A549 (cell line): ENCODE measurements around the gene CCR9. TPM values are rescaled to one million over a fixed set of nuclear protein-coding genes. Genes with fewer than 3 reads are reported as not detected.

ENCODE experiments used
- ATAC-seq, 2 experiments: fragments of 200-7000 bp in 1 of 2; fragments of >200 bp in 1 of 2; cut with Nextera tagmentation in 1 of 2; cut with Tn5 transposase in 1 of 2; 3 replicates each; pipeline versions ENCODE4 v1.8.0 to v1.9.1; 2018 to 2020; ENCODE audit warnings: mild to moderate bottlenecking in 1 of 2, moderate library complexity in 1 of 2
- CTCF ChIA-PET: fragments of 300-600 bp; sonication (Branson Sonifier 250); formaldehyde crosslinking; extraction: SDS; loops from one replicate; lab custom pipeline; 2021; ENCODE audit warnings: antibody characterized with exemption, inconsistent platforms; lab: Yijun Ruan, JAX
- POLR2A ChIA-PET: fragments of 350-600 bp; formaldehyde crosslinking; extraction: SDS; loops from one replicate; lab custom pipeline; 2021; ENCODE audit warnings: antibody characterized with exemption, inconsistent platforms; lab: Yijun Ruan, JAX
- DNase-seq, 2 experiments: peaks; one replicate each; pipeline versions ENCODE4 v3.0.0 to v3.0.0-alpha.2; 2011 to 2016; ENCODE audit warnings: low read depth in 1 of 2, low spot score in 1 of 2
- FAIRE-seq: peaks from 2 replicates; lab custom pipeline; 2011; peaks lifted over from hg19 to GRCh38; lab: Jason Lieb, UNC
- H3K27ac ChIP-seq, 2 experiments: fragments of >200 bp; sonication (Bioruptor Twin); formaldehyde crosslinking; 3 replicates each; pipeline ENCODE4 v1.5.1; 2016 to 2017
- H3K4me1 ChIP-seq: fragments of >200 bp; sonication (Bioruptor Twin); formaldehyde crosslinking; 3 replicates; pipeline ENCODE4 v1.6.1; 2016
- H3K4me2 ChIP-seq: fragments of >200 bp; sonication (Bioruptor Twin); formaldehyde crosslinking; 3 replicates; pipeline ENCODE4 v1.6.1; 2016
- H3K4me3 ChIP-seq: fragments of >200 bp; sonication (Bioruptor Twin); formaldehyde crosslinking; 3 replicates; pipeline ENCODE4 v1.5.1; 2016
- H3K9me3 ChIP-seq: fragments of >200 bp; sonication (Bioruptor Twin); formaldehyde crosslinking; 3 replicates; pipeline ENCODE4 v1.6.1; 2016
- BHLHE40 ChIP-seq: IDR thresholded peaks from 2 replicates; pipeline ENCODE4 v1.6.1; 2012; ENCODE audit warnings: low read depth, low read length, inconsistent platforms
- CEBPB ChIP-seq, 2 experiments: fragments of >200 bp in 1 of 2; sonication (Bioruptor Twin) in 1 of 2; formaldehyde crosslinking in 1 of 2; IDR thresholded peaks; 2 replicates each; pipeline ENCODE4 v1.6.1; 2012 to 2016
- CHD4 ChIP-seq: fragments of 200-600 bp; sonication (generic); IDR thresholded peaks from 2 replicates; pipeline ENCODE4 v1.6.1; 2016; ENCODE audit warnings: antibody characterized with exemption, mild to moderate bottlenecking, borderline replicate concordance
- CTCF ChIP-seq: fragments of >200 bp; sonication (Bioruptor Twin); formaldehyde crosslinking; IDR thresholded peaks from 3 replicates; pipeline ENCODE4 v1.5.1; 2016
- E2F6 ChIP-seq: IDR thresholded peaks from 2 replicates; pipeline ENCODE4 v1.6.1; 2012; ENCODE audit warnings: low read depth, borderline replicate concordance
- EP300 ChIP-seq, 2 experiments: fragments of >200 bp; sonication (Bioruptor Twin); formaldehyde crosslinking; IDR thresholded peaks; 2 replicates in 1 of 2; 3 replicates in 1 of 2; pipeline ENCODE4 v1.6.1; 2016 to 2017
- FOSB ChIP-seq: fragments of 250-450 bp; sonication (Bioruptor Pico); IDR thresholded peaks from 2 replicates; pipeline ENCODE4 v1.5.0; 2020; ENCODE audit warnings: mild to moderate bottlenecking, moderate library complexity
- FOXS1 ChIP-seq: fragments of 250-450 bp; sonication (Bioruptor Pico); IDR thresholded peaks from 2 replicates; pipeline ENCODE4 v1.5.0; 2020; ENCODE audit warnings: mild to moderate bottlenecking, moderate library complexity
- GATA3 ChIP-seq: IDR thresholded peaks from 2 replicates; pipeline ENCODE4 v1.6.1; 2012; ENCODE audit warnings: borderline replicate concordance
- HES2 ChIP-seq: fragments of >200 bp; sonication (Bioruptor Twin); formaldehyde crosslinking; IDR thresholded peaks from 2 replicates; pipeline ENCODE4 v1.6.1; 2016
- HEYL ChIP-seq: fragments of 250-450 bp; sonication (Bioruptor Pico); IDR thresholded peaks from 2 replicates; pipeline ENCODE4 v1.8.0; 2021; ENCODE audit warnings: mild to moderate bottlenecking, moderate library complexity
- HMGXB4 ChIP-seq: fragments of 250-450 bp; sonication (Bioruptor Pico); IDR thresholded peaks from 2 replicates; pipeline ENCODE4 v1.5.0; 2021; ENCODE audit warnings: mild to moderate bottlenecking, moderate library complexity, borderline replicate concordance
- HOXA7 ChIP-seq: fragments of 250-450 bp; sonication (Bioruptor Pico); IDR thresholded peaks from 2 replicates; pipeline ENCODE4 v1.5.0; 2020; ENCODE audit warnings: mild to moderate bottlenecking, moderate library complexity
- HOXB5 ChIP-seq: fragments of 250-450 bp; sonication (Bioruptor Pico); IDR thresholded peaks from 2 replicates; pipeline ENCODE4 v1.5.0; 2020; ENCODE audit warnings: mild to moderate bottlenecking, moderate library complexity
- JUN ChIP-seq, 2 experiments: fragments of >200 bp; sonication (Bioruptor Twin); formaldehyde crosslinking; IDR thresholded peaks; 2 replicates in 1 of 2; 3 replicates in 1 of 2; pipeline ENCODE4 v1.6.1; 2016 to 2017
- KDM1A ChIP-seq: fragments of 200-600 bp; sonication (generic); IDR thresholded peaks from 2 replicates; pipeline ENCODE4 v1.6.1; 2016; ENCODE audit warnings: low read depth, mild to moderate bottlenecking
- KDM5A ChIP-seq: fragments of 200-600 bp; sonication (generic); IDR thresholded peaks from 2 replicates; pipeline ENCODE4 v1.6.1; 2016; ENCODE audit warnings: antibody characterized with exemption, mild to moderate bottlenecking
- MAX ChIP-seq: IDR thresholded peaks from 2 replicates; pipeline ENCODE4 v1.6.1; 2012
- MAZ ChIP-seq: fragments of 150-350 bp; IDR thresholded peaks from 2 replicates; pipeline ENCODE4 v1.6.1; 2014; ENCODE audit warnings: antibody characterized with exemption, low read depth, low read length, borderline replicate concordance
- NPAS2 ChIP-seq: fragments of 250-450 bp; sonication (Bioruptor Pico); IDR thresholded peaks from 2 replicates; pipeline ENCODE4 v1.8.0; 2022; ENCODE audit warnings: mild to moderate bottlenecking, moderate library complexity, borderline replicate concordance
- PBX3 ChIP-seq: IDR thresholded peaks from 2 replicates; pipeline ENCODE4 v1.6.1; 2012
- PHF8 ChIP-seq: fragments of 200-600 bp; sonication (generic); IDR thresholded peaks from 2 replicates; pipeline ENCODE4 v1.6.1; 2016; ENCODE audit warnings: low read depth, mild to moderate bottlenecking, antibody characterized with exemption, moderate library complexity, borderline replicate concordance
- POLR2A ChIP-seq: IDR thresholded peaks from 2 replicates; pipeline ENCODE4 v1.6.1; 2012; ENCODE audit warnings: mild to moderate bottlenecking, low read length
- POLR2AphosphoS2 ChIP-seq: conservative IDR thresholded peaks from 2 replicates; pipeline ENCODE4 v1.6.1; 2012; ENCODE audit warnings: low read length, improper control_type of control experiment, inconsistent platforms
- SMC3 ChIP-seq: fragments of >200 bp; sonication (Bioruptor Twin); formaldehyde crosslinking; IDR thresholded peaks from 3 replicates; pipeline ENCODE4 v1.6.1; 2018; ENCODE audit warnings: inconsistent platforms
- TP53 ChIP-seq: fragments of 250-450 bp; sonication (Bioruptor Pico); IDR thresholded peaks from 2 replicates; pipeline ENCODE4 v1.5.0; 2021; ENCODE audit warnings: mild to moderate bottlenecking, moderate library complexity
- USF2 ChIP-seq: fragments of 450-650 bp; IDR thresholded peaks from 2 replicates; pipeline ENCODE4 v1.6.1; 2014; ENCODE audit warnings: antibody characterized with exemption
- ZFP36 ChIP-seq: fragments of 450-650 bp; IDR thresholded peaks from 2 replicates; pipeline ENCODE4 v1.6.1; 2014; ENCODE audit warnings: borderline replicate concordance; ENCODE audit not compliant: partially characterized antibody
- ZNF302 ChIP-seq: fragments of 250-450 bp; sonication (Bioruptor Pico); IDR thresholded peaks from 2 replicates; pipeline ENCODE4 v1.9.0; 2021; ENCODE audit warnings: inconsistent platforms, mild to moderate bottlenecking, moderate library complexity
- ZSCAN20 ChIP-seq: fragments of 250-450 bp; sonication (Bioruptor Pico); IDR thresholded peaks from 2 replicates; pipeline ENCODE4 v1.8.0; 2022; ENCODE audit warnings: mild to moderate bottlenecking, moderate library complexity
- WGBS: methylation state at CpG from one replicate; pipeline ENCODE4 v1.1.6; 2017; ENCODE audit errors: missing lambda C conversion rate; 5-methylcytosine and 5-hydroxymethylcytosine counted together
- polyA plus RNA-seq, 4 experiments: library from polyadenylated mRNA; depleted of rRNA in 3 of 4; stranded (reverse); fragments of >200 nt; fragmentation: RNase III in 1 of 4; extraction: RNeasy Plus Mini Kit Qiagen cat#74134 plus additional on column Dnase treatment in 1 of 4; gene quantifications; 2 replicates in 3 of 4; 3 replicates in 1 of 4; pipeline ENCODE4 v1.2.3, GENCODE V29; 2011 to 2017

CCR9 gene
- polyA plus RNA-seq, 2 of the 4 experiments (the other 2 are of a cell fraction) = not detected

GRCh38 chr3:45887285-45887684, 942 bp downstream of the CCR9 start:
- 64% methylated on average over 4 of the region's 4 CpGs for WGBS
- POLR2A ChIA-PET = no interaction called here
- Histone ChIP-seq H3K4me1 (no peaks in the 10 kb centered on the region), H3K4me3 (no peak overlapping the region), H3K4me2 (no peak overlapping the region), H3K27ac (no peak overlapping the region), H3K9me3 (no peaks in the 10 kb centered on the region)
- TF ChIP-seq ZFP36 (no peak), TP53 (no peak), FOSB (CRISPR knock-in tag) (no peak), HMGXB4 (CRISPR knock-in tag) (no peak), CTCF (no peak), MAX (no peak), HEYL (CRISPR knock-in tag) (no peak), SMC3 (no peak), HOXA7 (CRISPR knock-in tag) (no peak), POLR2A (no peak), JUN (IDR thresholded peaks at IDR 0.05) (no peak), E2F6 (no peak), HES2 (no peak), PHF8 (no peak), EP300 (IDR thresholded peaks at IDR 0.05) (no peak), BHLHE40 (no peak), GATA3 (no peak), MAZ (no peak), ZSCAN20 (CRISPR knock-in tag) (no peak), HOXB5 (CRISPR knock-in tag) (no peak)
- CTCF ChIA-PET = interaction anchor here (0.7 kb wide), 1 partner anchor 11 kb away, joined by 3 read pairs; no protein-coding TSS in a partner anchor
- FAIRE-seq (no peak), ATAC-seq (no peak), DNase-seq (no peak)

GRCh38 chr3:45887759-45888511, 1.6 kb downstream of the CCR9 start:
- POLR2A ChIA-PET = no interaction called here
- TF ChIP-seq POLR2AphosphoS2 (no peak), PHF8 (no peak), HOXA7 (CRISPR knock-in tag) (no peak), ZNF302 (CRISPR knock-in tag) (no peak), ZSCAN20 (CRISPR knock-in tag) (no peak), NPAS2 (CRISPR knock-in tag) (no peak), CHD4 (no peak), USF2 (no peak), TP53 (no peak), KDM5A (no peak), BHLHE40 (no peak), PBX3 (no peak), FOXS1 (CRISPR knock-in tag) (no peak), CEBPB (IDR thresholded peaks at IDR 0.05) (no peak), KDM1A (no peak)
- Histone ChIP-seq H3K9me3 (no peaks in the 10 kb centered on the region), H3K27ac (no peak overlapping the region), H3K4me2 (no peak overlapping the region), H3K4me3 (no peak overlapping the region), H3K4me1 (no peaks in the 10 kb centered on the region)
- ATAC-seq = no peak
- CTCF ChIA-PET = interaction anchor here (0.7 kb wide), 1 partner anchor 12 kb away, joined by 3 read pairs; no protein-coding TSS in a partner anchor
- DNase-seq = no peak
- WGBS = 38% methylated on average over 7 of the region's 7 CpGs
- no peak for FAIRE-seq
